GM21723 (cell line): Measurements from ENCODE around the gene OR11H7.
"Not testable (repeated sequence)": the region's sequence is repeated elsewhere in the genome, so short reads cannot be mapped to it uniquely, and the experiment has no call there.

ENCODE experiments used
- ATAC-seq: cut with Tn5 transposase; IDR thresholded peaks from one replicate; pipeline ENCODE4 v1.9.1; 2021; ENCODE audit warnings: mild to moderate bottlenecking, moderate library complexity; ENCODE audit not compliant: unreplicated experiment

OR11H7 gene

GRCh38 chr14:20228681-20229080, at the start of gene OR11H7:
OR11H7 (plus strand) TSS chr14:20228981.
- ATAC-seq = no peak

GRCh38 chr14:20179218-20179617, 49.6 kb upstream of the OR11H7 start:
- no peak for ATAC-seq

GRCh38 chr14:20179880-20180279, 48.9 kb upstream of the OR11H7 start:
- no peak for ATAC-seq

GRCh38 chr14:20180486-20180885, 48.3 kb upstream of the OR11H7 start:
- ATAC-seq = no peak

- ATAC-seq = no peak
Observed at GRCh38 chr14:20184181-20184580, 44.6 kb upstream of the OR11H7 start.

GRCh38 chr14:20190596-20190995, 38.2 kb upstream of the OR11H7 start, which contains the start of gene OR11G2:
OR11G2 (plus strand) TSS chr14:20190896; CDS start chr14:20197438, 6,542 bp downstream.
- no peak for ATAC-seq

GRCh38 chr14:20191396-20191795, 37.4 kb upstream of the OR11H7 start:
- no peak for ATAC-seq

GRCh38 chr14:20194101-20194500, 34.7 kb upstream of the OR11H7 start:
- no peak for ATAC-seq

- ATAC-seq = not testable (repeated sequence)
Observed at GRCh38 chr14:20195170-20195569, 33.6 kb upstream of the OR11H7 start.

- ATAC-seq = no peak
Observed at GRCh38 chr14:20195911-20196310, 32.9 kb upstream of the OR11H7 start.

- no peak for ATAC-seq
Observed at GRCh38 chr14:20197459-20197858, 31.3 kb upstream of the OR11H7 start.

GRCh38 chr14:20198991-20199390, 29.8 kb upstream of the OR11H7 start:
- ATAC-seq = no peak

GRCh38 chr14:20204721-20205120, 24.1 kb upstream of the OR11H7 start:
- ATAC-seq = no peak

- ATAC-seq = no peak
Observed at GRCh38 chr14:20209595-20209994, 19.2 kb upstream of the OR11H7 start.

- ATAC-seq = not testable (repeated sequence)
Observed at GRCh38 chr14:20212406-20212805, 16.4 kb upstream of the OR11H7 start.

- no peak for ATAC-seq
Observed at GRCh38 chr14:20215196-20215595, 13.6 kb upstream of the OR11H7 start.

GRCh38 chr14:20219033-20219432, 9.7 kb upstream of the OR11H7 start:
- ATAC-seq = no peak

- ATAC-seq = no peak
Observed at GRCh38 chr14:20223410-20223809, 5.4 kb upstream of the OR11H7 start, which contains the start of gene OR11H6. OR11H6 (plus strand) TSS chr14:20223710; CDS start chr14:20223710, 0 bp downstream.

- not testable (repeated sequence) for ATAC-seq
Observed at GRCh38 chr14:20235415-20235814, 6.6 kb downstream of the OR11H7 start.

- ATAC-seq = no peak
Observed at GRCh38 chr14:20247646-20248246, 19.0 kb downstream of the OR11H7 start.

- ATAC-seq = no peak
Observed at GRCh38 chr14:20262642-20263128, 33.9 kb downstream of the OR11H7 start.

GRCh38 chr14:20264361-20264760, 35.6 kb downstream of the OR11H7 start:
- ATAC-seq = not testable (repeated sequence)

- ATAC-seq = no peak
Observed at GRCh38 chr14:20274062-20274461, 45.3 kb downstream of the OR11H7 start.
